Activated naive CD4-positive, alpha-beta T cell treated with Interleukin-2 at 50 U/mL for 16 hours (primary cell): ENCODE results near the gene CTDSPL.

ENCODE experiments used
- DNase-seq: peaks from one replicate; pipeline ENCODE4 v3.0.0-alpha.2; 2020

The CTDSPL gene

GRCh38 chr3:37855363-37855970 lies 6.2 kb upstream of the CTDSPL start:
- DNase-seq, result peak; percentile 74

GRCh38 chr3:37856381-37856780 lies 5.3 kb upstream of the CTDSPL start:
- no peak for DNase-seq

DNA sequence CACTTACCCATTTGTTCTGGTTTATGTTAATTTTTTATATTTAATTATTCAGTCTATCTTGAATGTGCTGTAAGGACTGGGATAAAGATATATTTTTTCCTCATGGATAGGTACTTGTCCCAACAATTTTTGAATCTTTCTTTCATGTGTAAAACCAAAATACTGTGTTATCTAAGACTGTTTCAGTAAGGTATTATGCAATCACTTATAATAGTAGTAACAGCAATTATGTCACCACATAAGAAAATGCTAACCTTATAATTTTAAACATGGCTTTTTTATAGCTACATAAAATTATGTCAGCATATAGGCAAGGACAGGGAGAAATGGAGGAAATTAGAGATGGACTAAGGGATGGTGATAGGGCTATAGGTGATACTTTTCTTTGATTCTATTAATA lies 2.9 kb upstream of the CTDSPL start:
- no peak for DNase-seq

DNA sequence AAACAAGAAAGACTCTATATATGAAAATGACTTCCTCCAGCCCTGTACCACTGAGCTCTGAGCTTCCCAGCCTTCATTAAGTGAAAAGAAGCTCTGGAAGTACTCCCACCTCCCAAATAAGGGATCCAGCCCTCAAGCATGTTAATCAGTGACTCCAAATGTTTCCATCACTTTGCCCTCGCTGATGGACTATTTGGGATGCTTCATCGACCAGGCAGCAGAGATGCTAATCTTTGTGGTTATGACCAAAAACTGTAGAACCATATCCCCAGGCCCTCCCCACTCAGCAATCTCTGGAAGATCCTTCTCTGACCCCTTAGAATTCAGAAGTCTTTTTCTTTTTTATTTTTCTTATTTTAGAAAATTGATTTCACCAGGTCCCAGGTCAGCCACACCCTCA lies 2.3 kb upstream of the CTDSPL start:
- no peak for DNase-seq

GRCh38 chr3:37859908-37860199 lies 1.8 kb upstream of the CTDSPL start:
- no peak for DNase-seq

GRCh38 chr3:37862219-37862902 lies 681 bp downstream of the CTDSPL start:
- DNase-seq, result peak; percentile 48

- no peak for DNase-seq
These were observed 1.5 kb downstream of the CTDSPL start for GRCh38 chr3:37862903-37863815.

GRCh38 chr3:37863949-37864822 lies 2.5 kb downstream of the CTDSPL start:
- DNase-seq, result no peak

- DNase-seq, result no peak
These were observed 3.2 kb downstream of the CTDSPL start for GRCh38 chr3:37864904-37865303.

DNA sequence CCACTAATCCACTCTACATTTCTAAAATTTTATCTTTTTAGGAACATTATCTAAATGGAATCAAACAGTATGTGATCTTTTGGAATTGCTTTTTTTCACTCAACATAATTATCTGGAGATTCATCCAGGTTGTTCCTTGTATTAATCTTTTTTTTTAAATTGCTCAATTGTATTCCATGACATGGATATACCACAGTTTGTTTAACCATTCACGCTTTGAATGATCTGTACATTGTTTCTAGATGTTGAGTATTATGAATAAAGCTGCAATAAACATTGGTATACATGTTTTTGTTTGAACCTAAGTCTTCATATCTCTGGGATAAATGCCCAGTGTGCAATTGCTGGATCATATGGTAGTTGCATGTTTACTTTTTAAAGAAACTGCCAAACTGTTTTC lies 5.5 kb downstream of the CTDSPL start:
- no peak for DNase-seq

DNA sequence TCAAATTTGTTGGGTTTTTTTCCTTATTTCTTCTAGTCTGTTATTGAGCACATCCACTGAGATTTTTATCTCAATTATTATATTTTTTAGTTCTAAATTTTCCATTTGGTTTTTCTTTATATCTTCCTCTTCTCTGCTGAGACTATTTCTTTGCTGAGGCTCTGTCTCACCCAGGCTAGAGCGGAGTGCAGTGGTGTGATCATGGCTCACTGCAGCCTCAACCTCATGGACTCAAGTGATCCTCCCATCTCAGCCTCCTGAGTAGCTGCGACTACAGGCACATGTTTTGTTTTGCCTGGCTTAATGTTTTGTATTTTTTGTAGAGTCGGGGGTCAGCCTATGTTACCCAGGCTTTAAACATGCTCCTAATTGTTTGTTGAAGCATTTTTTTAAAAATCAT lies 10.2 kb downstream of the CTDSPL start:
- DNase-seq, result no peak

DNA sequence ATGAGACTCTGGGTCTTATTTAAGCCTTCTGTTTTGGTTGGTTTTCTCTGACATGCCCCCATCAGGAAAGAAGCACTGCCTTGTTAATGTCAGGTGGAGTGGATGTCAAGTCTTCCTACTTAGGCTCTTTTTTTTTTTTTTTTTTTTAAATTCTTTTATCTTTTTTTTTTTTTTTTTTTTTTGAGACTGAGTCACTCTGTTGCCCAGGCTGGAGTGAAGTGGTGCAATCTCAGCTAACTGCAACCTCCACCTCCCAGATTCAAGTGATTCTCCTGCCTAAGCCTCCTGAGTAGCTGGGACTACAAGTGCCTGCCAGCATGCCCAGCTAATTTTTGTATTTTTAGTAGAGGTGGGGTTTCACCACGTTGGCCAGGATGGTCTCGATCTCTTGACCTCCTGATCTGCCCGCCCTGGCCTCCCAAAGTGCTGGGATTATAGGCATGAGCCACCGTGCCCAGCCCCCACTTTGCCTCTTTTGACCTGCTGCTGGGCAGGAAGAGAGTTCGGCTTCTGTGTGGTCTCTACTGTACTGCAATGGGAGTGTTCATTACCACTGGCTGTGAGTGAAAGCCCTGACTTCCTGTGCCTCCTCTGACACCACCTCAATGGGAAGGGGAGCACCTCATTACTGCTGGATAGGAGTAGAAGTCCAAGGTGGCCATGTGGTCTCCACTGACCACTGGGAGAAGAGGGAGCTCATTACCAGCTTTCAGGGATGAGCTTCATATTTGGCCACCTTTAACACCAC lies 10.9 kb downstream of the CTDSPL start:
- DNase-seq, result no peak

DNA sequence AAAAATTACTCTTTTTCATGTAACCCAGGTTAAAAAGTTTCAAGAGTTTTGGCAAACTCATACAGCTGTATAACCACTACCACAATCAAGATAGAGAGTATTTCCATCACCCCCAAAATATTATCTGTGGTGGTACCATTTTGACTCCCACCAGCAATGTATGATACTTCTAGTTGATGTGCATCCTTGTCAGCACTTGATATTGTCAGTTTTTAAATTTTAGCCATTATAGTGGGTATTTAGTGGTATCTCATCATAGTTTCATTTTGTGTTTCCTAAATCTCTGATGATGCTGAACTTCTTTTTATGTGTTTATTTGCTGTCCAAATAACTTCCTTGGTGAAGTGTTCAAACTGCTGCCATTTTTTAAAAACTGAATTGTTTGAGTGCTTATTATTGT lies 14.6 kb downstream of the CTDSPL start:
- DNase-seq, result no peak

DNA sequence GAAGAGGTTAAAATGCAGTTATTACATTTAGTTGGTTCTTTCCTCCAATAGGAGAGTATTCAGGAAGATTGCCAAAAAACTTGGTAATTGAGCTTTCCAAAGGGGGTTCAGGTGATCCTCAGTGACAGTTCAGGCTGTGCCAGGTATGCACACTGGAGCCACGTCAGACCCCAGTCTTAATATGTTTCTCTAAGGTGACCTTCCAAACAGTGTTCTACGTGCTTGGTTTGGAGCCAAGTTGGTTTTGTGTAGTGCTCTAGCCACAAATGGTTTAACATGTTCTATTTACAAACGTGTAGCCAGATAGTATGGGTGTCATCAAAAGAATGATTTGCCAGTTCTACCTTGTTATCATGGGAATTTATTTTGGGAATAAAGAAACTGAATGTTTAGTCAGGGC lies 21.0 kb downstream of the CTDSPL start:
- DNase-seq, result no peak

- no peak for DNase-seq
These were observed 24.1 kb downstream of the CTDSPL start for GRCh38 chr3:37885814-37886213.

DNA sequence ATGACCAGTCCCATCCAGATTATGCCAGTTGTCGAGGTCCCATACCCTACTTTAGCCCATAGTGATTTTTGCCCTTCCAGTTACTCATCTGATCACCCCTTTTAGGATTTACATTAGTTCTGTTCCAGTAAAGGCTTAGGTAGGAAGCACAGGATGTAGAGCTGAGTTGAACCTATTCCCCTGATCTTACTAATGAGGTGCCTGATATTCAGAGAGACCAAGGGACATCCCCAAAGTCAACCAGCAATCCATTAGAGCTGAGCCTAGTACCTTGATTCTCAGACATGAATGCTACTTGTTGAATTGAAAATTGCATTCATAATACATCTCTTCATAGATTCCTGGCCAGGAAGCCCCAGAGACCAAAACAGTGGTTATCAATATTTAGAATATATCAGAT lies 24.7 kb downstream of the CTDSPL start:
- DNase-seq, result no peak

DNA sequence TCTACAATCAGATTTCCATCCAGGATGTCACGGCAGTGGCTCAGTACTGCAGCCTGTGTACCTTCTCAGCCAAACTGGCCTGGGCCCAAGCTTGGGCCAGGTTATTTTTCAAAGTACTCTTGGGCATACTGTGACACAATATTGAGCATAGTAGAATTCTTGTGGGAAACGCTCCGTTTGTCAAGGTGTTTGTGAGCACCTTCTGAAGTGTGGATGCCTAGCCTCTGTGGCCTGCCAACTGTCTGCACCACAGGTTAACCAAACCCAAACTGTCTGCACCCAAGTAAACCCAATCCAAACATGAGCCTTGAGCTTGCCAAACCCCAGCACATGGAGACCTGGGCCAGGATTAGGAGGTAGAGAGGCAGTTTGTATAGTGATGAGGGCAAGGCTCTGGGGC lies 25.4 kb downstream of the CTDSPL start:
- DNase-seq, result no peak

GRCh38 chr3:37887824-37888223 lies 26.1 kb downstream of the CTDSPL start:
- DNase-seq, result no peak

DNA sequence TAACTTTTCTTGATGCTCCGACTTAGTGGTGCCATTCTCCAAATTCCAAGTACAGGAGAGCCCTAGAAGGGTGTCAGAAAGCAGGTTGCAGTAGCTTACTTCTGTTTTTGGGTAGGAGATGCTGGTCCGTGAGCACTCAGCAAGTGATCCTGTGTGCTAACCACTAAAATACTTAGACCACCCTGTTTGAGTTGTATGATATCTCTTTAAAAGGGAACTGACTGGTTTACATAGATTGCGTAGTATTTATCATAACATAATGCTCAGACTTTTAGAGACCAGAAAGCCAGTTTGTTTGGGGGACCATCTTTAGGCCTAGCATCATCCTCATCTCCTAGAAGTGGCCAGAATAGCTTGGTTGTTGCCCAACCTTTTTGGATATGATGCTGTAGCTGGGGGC lies 26.7 kb downstream of the CTDSPL start:
- no peak for DNase-seq

DNA sequence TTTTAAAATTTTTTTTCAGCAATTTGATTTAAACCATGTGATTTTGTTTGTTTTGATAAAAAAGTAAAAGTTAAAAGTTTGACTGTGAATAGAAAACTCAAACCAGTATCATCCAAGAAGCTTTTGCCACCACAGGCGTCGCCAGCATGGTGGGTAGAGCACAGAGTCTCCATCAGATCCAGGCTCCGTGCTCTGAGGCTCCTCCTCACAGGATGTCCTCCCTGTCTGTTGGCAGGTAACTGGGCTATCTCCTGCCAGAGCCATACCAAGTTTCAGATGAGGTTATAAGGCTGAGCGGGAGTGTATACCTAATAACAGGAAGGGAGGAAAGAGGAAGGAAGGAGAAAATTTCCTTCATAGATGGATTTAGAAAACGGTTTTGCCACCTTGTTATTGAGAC lies 28.8 kb downstream of the CTDSPL start:
- DNase-seq, result no peak

DNA sequence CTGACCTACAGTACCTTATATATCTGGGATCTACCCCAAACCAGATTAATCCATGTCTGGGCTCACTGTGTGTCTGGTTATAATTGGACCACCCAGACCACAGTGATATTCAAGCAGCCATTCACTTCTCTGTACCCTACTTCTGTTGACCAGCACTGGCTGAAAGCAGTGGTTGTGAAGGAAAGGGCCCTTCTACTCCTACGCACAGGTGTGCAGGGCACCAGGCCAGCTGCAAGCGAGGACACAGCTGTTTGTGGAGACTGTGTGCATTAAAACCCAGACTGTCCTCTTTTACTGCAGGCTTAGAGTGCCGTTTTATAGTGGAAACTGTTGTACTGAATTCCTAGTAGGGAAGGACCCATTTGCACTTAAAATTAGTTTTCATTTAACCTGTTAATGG lies 29.5 kb downstream of the CTDSPL start:
- no peak for DNase-seq

- DNase-seq, result no peak
These were observed 31.4 kb downstream of the CTDSPL start for GRCh38 chr3:37892927-37893600.
